Anterior cingulate cortex (tissue), 58 donors: ENCODE data around the gene TMEM119.

Source experiments
- DNase-seq, 58 donors: peaks; one replicate each; lab custom pipeline; 2025; lab: John Stamatoyannopoulos, UW

Gene TMEM119

DNA sequence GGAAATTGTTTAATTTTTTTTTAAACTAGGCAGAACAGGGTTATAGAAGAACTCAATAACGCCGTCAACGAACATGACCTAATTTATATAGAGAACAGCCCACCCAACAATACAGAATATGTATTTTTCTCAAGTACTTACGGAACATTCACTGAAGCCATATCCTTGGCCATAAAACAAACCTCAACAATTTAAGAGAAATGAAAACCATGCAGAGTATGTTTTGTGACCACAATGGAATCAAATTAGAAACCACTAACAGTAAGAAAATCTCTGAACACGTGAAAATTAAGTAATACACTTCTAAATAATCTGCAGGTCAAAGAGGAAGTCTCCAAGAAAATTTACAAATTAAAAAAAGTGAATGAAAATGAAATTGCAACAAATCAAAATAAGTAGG, 46.3 kb downstream of the TMEM119 start:
- no peak for DNase-seq

GRCh38 chr12:108548954-108549521, 48.8 kb downstream of the TMEM119 start:
- no peak for DNase-seq

DNA sequence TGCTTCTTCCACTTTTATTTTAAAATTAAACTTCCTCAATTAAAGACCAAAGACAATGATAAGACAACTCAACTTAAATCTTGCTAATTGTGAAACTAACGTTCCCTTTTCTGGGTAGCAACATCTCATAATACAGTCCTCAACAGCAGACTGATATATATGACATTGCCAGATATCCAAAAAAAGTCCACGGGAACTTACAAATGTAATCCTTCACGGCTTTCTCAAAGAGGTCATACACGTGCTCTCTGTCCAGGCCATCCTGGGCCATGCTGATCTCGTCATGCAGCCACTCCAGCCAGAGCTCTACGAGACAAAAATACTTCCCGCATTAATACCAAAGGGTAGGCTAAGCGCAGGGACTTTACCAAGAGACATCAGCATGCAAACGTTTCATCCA, 50.2 kb downstream of the TMEM119 start:
- no peak for DNase-seq

DNA sequence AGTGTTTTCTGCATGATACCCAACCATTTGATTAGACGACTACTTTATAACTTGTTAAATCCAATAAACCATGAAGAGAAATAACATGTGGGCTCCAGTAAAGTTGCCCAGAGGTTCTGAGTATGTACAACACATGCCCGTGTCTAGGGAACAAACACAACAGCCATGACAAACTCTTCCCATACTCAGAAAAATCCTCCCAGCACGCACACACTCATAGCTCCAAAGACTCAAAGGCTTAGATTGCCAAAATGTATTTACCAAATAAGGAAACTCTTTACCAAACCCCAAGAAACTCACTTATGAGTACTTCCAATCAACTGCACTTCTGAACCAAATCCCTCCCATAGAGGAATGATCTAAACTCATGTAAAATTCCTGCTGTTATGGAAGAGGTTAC, 54.2 kb downstream of the TMEM119 start:
- DNase-seq = no peak

DNA sequence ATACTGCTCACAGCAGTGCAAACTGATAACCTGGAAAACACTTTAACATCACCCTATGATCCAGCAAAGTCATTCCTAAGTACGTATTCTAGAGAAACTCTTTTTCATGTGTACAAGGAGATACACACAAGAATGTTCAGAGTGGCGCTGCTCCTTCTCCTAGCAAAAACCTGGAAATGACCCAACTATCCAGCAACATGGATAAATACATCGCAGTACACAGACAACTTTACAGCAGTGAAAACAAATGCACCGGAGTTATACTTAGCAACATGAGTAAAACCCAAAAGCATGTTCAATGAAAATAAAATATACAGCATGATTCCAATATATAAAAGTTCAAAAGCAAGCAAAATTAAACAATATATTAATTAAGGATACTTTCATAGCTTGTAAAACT, 55.6 kb downstream of the TMEM119 start:
- DNase-seq = no peak
